WTC11 (cell line): ENCODE results near the gene GPX8. TPM values are rescaled to one million over a fixed set of nuclear protein-coding genes. Genes with fewer than 3 reads are reported as not detected.

ENCODE experiments used
- ATAC-seq: fragments of 200-7000 bp; cut with Tn5 transposase; 2 replicates; pipeline ENCODE4 v1.10.0; 2021; ENCODE audit warnings: mild to moderate bottlenecking, moderate library complexity
- CTCF ChIA-PET: fragments of 300-600 bp; sonication (Branson Sonifier 250); formaldehyde crosslinking; loops from one replicate; lab custom pipeline; 2021; ENCODE audit warnings: antibody characterized with exemption; lab: Charles Lee
- POLR2A ChIA-PET: fragments of 350-600 bp; sonication (Branson Sonifier 250); formaldehyde crosslinking; loops from one replicate; lab custom pipeline; 2021; ENCODE audit warnings: antibody characterized with exemption; lab: Charles Lee
- DNase-seq: peaks from one replicate; pipeline ENCODE4 v3.0.0; 2021; ENCODE audit warnings: low spot score
- H3K27ac Mint-ChIP-seq: 2 replicates; pipeline ENCODE4 v1.8.0; 2021; ENCODE audit warnings: mixed read lengths
- H3K27me3 Mint-ChIP-seq: 2 replicates; pipeline ENCODE4 v1.8.0; 2021; ENCODE audit warnings: low read depth, mild to moderate bottlenecking, moderate library complexity, mixed read lengths
- H3K36me3 Mint-ChIP-seq: 2 replicates; pipeline ENCODE4 v1.8.0; 2021; ENCODE audit warnings: mixed read lengths
- H3K4me1 Mint-ChIP-seq: 2 replicates; pipeline ENCODE4 v1.8.0; 2022; ENCODE audit warnings: mixed read lengths
- H3K4me3 Mint-ChIP-seq: 2 replicates; pipeline ENCODE4 v1.8.0; 2021; ENCODE audit warnings: mild to moderate bottlenecking, moderate library complexity, mixed read lengths
- H3K9me3 Mint-ChIP-seq: 2 replicates; pipeline ENCODE4 v1.8.0; 2021; ENCODE audit warnings: mixed read lengths
- CBFB ChIP-seq: sonication (generic); formaldehyde crosslinking; IDR thresholded peaks from 2 replicates; pipeline ENCODE4 v1.8.1; 2022; ENCODE audit warnings: mild to moderate bottlenecking, low read depth, missing genetic modification reagents
- CREM ChIP-seq: sonication (generic); formaldehyde crosslinking; IDR thresholded peaks from 2 replicates; pipeline ENCODE4 v1.8.1; 2022; ENCODE audit warnings: mild to moderate bottlenecking, missing genetic modification reagents, moderate library complexity
- ETV6 ChIP-seq: sonication (generic); formaldehyde crosslinking; IDR thresholded peaks from 2 replicates; pipeline ENCODE4 v1.8.1; 2022; ENCODE audit warnings: mild to moderate bottlenecking, missing genetic modification reagents
- GRHL2 ChIP-seq: fragments of 250-450 bp; sonication (Bioruptor Pico); IDR thresholded peaks from 2 replicates; pipeline ENCODE4 v1.8.0; 2022; ENCODE audit warnings: mild to moderate bottlenecking, moderate library complexity; ENCODE audit not compliant: insufficient replicate concordance, severe bottlenecking
- HMGXB4 ChIP-seq: sonication (generic); formaldehyde crosslinking; IDR thresholded peaks from 2 replicates; pipeline ENCODE4 v1.8.1; 2023; ENCODE audit warnings: mild to moderate bottlenecking, moderate library complexity, missing genetic modification reagents
- SP1 ChIP-seq: sonication (generic); formaldehyde crosslinking; conservative IDR thresholded peaks from 2 replicates; pipeline ENCODE4 v1.8.1; 2022; ENCODE audit warnings: missing genetic modification reagents
- TEAD4 ChIP-seq: sonication (generic); formaldehyde crosslinking; IDR thresholded peaks from 2 replicates; pipeline ENCODE4 v1.8.0; 2022; ENCODE audit warnings: mild to moderate bottlenecking, missing genetic modification reagents
- USF2 ChIP-seq: sonication (generic); formaldehyde crosslinking; IDR thresholded peaks from 2 replicates; pipeline ENCODE4 v1.8.1; 2023; ENCODE audit warnings: mild to moderate bottlenecking, missing genetic modification reagents, moderate library complexity
- ZNF138 ChIP-seq: sonication (generic); formaldehyde crosslinking; conservative IDR thresholded peaks from 2 replicates; pipeline ENCODE4 v1.8.1; 2022; ENCODE audit warnings: mild to moderate bottlenecking, moderate library complexity, missing genetic modification reagents
- ZNF317 ChIP-seq: sonication (generic); formaldehyde crosslinking; IDR thresholded peaks from 2 replicates; pipeline ENCODE4 v1.8.1; 2023; ENCODE audit warnings: low read depth, mild to moderate bottlenecking, moderate library complexity, missing genetic modification reagents, borderline replicate concordance
- total RNA-seq: library from RNA; stranded (reverse); gene quantifications from 3 replicates; pipeline ENCODE4 v1.2.3, GENCODE V29; 2021
- TF ChIP-seq, protein P1 (sequence below): fragments of 200-600 bp; IDR thresholded peaks from 2 replicates; pipeline ENCODE4 v1.8.0; 2022; ENCODE audit warnings: antibody characterized with exemption
- TF ChIP-seq, protein P2 (sequence below): sonication (generic); formaldehyde crosslinking; conservative IDR thresholded peaks from 2 replicates; pipeline ENCODE4 v1.8.1; 2022; ENCODE audit warnings: mild to moderate bottlenecking, missing genetic modification reagents
- TF ChIP-seq, protein P3 (sequence below): sonication (generic); formaldehyde crosslinking; IDR thresholded peaks from 2 replicates; pipeline ENCODE4 v1.8.1; 2023; ENCODE audit warnings: mild to moderate bottlenecking, missing genetic modification reagents, moderate library complexity

Gene GPX8
- total RNA-seq, 1 experiment from 2014 or later: 39.2 TPM

DNA sequence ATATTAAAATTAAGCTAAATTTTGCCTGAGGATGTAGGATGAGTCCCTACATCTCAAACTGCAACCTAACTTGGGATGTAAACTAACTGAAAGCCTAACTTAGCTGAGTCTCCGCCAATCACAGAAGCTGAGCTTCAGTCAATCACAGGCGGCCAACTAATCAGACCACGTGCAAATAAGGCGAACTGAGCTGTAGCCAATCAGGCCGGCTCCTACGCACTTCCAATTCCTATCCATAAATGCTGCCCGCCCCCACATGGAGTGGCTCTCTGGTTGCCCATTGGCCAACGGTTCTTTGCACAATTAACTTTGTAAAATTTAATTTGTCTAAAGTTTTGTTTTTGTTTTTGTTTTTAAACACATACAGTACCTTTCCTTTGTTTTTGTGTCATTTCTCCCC lies 13.9 kb upstream of the GPX8 start (continued):
- TF ChIP-seq USF2 (CRISPR knock-in tag) (no peak), ETV6 (no peak), SP1 (CRISPR knock-in tag) (no peak), ZNF138 (CRISPR knock-in tag) (no peak)
- TF ChIP-seq, protein P1, sequence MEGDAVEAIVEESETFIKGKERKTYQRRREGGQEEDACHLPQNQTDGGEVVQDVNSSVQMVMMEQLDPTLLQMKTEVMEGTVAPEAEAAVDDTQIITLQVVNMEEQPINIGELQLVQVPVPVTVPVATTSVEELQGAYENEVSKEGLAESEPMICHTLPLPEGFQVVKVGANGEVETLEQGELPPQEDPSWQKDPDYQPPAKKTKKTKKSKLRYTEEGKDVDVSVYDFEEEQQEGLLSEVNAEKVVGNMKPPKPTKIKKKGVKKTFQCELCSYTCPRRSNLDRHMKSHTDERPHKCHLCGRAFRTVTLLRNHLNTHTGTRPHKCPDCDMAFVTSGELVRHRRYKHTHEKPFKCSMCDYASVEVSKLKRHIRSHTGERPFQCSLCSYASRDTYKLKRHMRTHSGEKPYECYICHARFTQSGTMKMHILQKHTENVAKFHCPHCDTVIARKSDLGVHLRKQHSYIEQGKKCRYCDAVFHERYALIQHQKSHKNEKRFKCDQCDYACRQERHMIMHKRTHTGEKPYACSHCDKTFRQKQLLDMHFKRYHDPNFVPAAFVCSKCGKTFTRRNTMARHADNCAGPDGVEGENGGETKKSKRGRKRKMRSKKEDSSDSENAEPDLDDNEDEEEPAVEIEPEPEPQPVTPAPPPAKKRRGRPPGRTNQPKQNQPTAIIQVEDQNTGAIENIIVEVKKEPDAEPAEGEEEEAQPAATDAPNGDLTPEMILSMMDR: no peak
- TF ChIP-seq, protein P2, sequence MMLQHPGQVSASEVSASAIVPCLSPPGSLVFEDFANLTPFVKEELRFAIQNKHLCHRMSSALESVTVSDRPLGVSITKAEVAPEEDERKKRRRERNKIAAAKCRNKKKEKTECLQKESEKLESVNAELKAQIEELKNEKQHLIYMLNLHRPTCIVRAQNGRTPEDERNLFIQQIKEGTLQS: no peak
- TF ChIP-seq, all 79 proteins: peak for 0

DNA sequence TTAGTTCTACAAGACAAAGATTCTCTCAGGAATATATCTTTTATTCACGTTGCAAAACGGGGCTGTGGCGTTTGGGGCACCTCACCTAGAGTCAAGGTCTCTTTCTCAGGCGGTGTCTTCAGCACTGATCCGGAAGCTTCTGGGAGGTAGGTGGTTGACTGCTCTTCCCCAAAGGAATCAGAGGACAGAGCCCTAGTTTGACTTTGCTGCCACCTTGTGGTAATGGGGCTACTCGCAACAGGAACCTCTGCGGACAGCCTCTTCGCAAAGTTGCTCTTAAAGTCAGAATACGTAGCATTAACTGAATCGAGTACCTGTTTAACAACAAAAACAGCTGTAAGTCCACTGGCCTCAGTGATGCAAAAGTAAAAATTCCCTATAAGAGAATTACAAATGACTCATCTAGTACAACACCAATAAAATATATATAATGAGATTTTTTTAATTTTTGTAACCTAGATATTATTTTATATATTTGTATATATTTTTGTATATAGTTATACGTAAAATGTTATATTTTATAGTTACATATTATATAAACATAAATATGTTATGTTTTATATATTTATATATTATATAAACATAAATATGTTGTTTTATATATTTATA lies 13.3 kb upstream of the GPX8 start:
- TF ChIP-seq, protein P1: peak; percentile 80
- no peak for TF ChIP-seq GRHL2 (CRISPR knock-in tag)
- TF ChIP-seq, protein P3, sequence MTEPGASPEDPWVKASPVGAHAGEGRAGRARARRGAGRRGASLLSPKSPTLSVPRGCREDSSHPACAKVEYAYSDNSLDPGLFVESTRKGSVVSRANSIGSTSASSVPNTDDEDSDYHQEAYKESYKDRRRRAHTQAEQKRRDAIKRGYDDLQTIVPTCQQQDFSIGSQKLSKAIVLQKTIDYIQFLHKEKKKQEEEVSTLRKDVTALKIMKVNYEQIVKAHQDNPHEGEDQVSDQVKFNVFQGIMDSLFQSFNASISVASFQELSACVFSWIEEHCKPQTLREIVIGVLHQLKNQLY: no peak
- TF ChIP-seq, all 79 proteins: peak for 1
- peaks cover 7% of the 10 kb centered on the region for H3K4me1 Mint-ChIP-seq
- DNase-seq (peak; percentile 92), ATAC-seq (peak; percentile 97)
- POLR2A ChIA-PET: interaction anchor here (0.9 kb wide), 1 partner anchor 13 kb away, joined by 4 read pairs; the partner anchor contains the start of gene GPX8
- H3K27me3 Mint-ChIP-seq: no peaks in the 10 kb centered on the region; the same call in none of the 2 replicates
- no peaks in the 10 kb centered on the region for H3K9me3 Mint-ChIP-seq
- H3K27ac Mint-ChIP-seq: no peak overlapping the region; the same call in 1 of the 2 replicates
- H3K4me3 Mint-ChIP-seq: peak overlapping the region; percentile 40; the same call in 1 of the 2 replicates
- CTCF ChIA-PET: interaction anchor here (0.7 to 1.8 kb wide), 19 partner anchors 10 to 632 kb away, joined by 3 to 46 read pairs (median 4); partner anchors contain the start of genes ESM1 and GPX8
- H3K36me3 Mint-ChIP-seq: no peaks in the 10 kb centered on the region

DNA sequence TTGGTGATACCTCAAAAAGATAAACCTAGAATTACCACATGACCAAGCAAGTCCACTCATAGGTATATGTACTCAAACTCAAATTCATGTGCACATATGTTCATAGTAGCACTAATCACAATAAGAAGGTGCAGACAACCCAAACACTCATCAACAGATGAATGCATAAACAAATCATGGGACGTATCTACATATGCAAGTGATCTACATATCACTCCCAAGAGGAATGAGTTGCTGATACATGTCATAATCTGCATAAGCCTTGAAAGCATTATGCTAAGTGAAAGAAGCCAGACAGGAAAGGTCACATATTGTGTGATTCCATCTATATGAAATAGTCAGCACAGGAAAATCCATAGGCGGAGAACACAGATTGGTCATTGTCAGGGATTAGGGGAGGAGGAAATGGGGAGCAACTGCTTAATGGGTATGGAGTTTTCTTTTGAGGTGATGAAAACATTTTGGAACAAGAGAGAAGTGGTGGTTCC lies 10.6 kb upstream of the GPX8 start:
- TF ChIP-seq TEAD4 (CRISPR knock-in tag): no peak
- no peak for TF ChIP-seq CBFB (CRISPR knock-in tag)
- TF ChIP-seq ETV6: no peak
- no peak for TF ChIP-seq HMGXB4 (CRISPR knock-in tag)
- no peak for TF ChIP-seq ZNF317 (CRISPR knock-in tag)
- no peak for TF ChIP-seq CREM (CRISPR knock-in tag)
- POLR2A ChIA-PET: no interaction called here

More for the DNA sequence above, 10.6 kb upstream of the GPX8 start:
- H3K27me3 Mint-ChIP-seq: no peaks in the 10 kb centered on the region; the same call in 1 of the 2 replicates
- CTCF ChIA-PET: no interaction called here
- H3K36me3 Mint-ChIP-seq: no peaks in the 10 kb centered on the region
- peaks cover 7% of the 10 kb centered on the region for H3K4me1 Mint-ChIP-seq
- H3K9me3 Mint-ChIP-seq: no peaks in the 10 kb centered on the region
- H3K27ac Mint-ChIP-seq: no peak overlapping the region
- no peak for DNase-seq
- no peak overlapping the region for H3K4me3 Mint-ChIP-seq
- ATAC-seq: no peak
